CD4-positive, alpha-beta memory T cell (primary cell): ENCODE measurements around the gene CDC42. TPM values are rescaled to one million over a fixed set of nuclear protein-coding genes. Genes with fewer than 3 reads are reported as not detected.
A peak's percentile ranks its signal among the peaks of the same experiment; 100 is the strongest.

ENCODE experiments used
- CTCF ChIA-PET: fragments of 350-600 bp; sonication (Branson Sonifier 250); formaldehyde crosslinking; loops from one replicate; lab custom pipeline; 2021; ENCODE audit warnings: inconsistent platforms; ENCODE audit not compliant: partially characterized antibody; lab: Charles Lee
- POLR2A ChIA-PET: fragments of 350-600 bp; sonication (Branson Sonifier 250); formaldehyde crosslinking; loops from one replicate; lab custom pipeline; 2021; ENCODE audit not compliant: partially characterized antibody; lab: Charles Lee
- DNase-seq, 5 donors: peaks; one replicate each; pipeline versions ENCODE4 v3.0.0 to v3.0.0-alpha.2; 2020 to 2022; ENCODE audit warnings: mixed read lengths in 1 of 5
- H3K27ac ChIP-seq: one replicate; pipeline ENCODE4 v1.7.0; 2013; ENCODE audit warnings: low read depth, low read length
- H3K27me3 ChIP-seq: 2 replicates; pipeline ENCODE4 v1.7.0; 2013; ENCODE audit warnings: mild to moderate bottlenecking, low read length, moderate library complexity; ENCODE audit not compliant: insufficient read depth
- H3K36me3 ChIP-seq: 2 replicates; pipeline ENCODE4 v1.7.0; 2013; ENCODE audit warnings: mild to moderate bottlenecking, low read length, moderate library complexity; ENCODE audit not compliant: insufficient read depth
- H3K4me1 ChIP-seq: 2 replicates; pipeline ENCODE4 v1.7.0; 2013; ENCODE audit warnings: mild to moderate bottlenecking, low read length, moderate library complexity; ENCODE audit not compliant: insufficient read depth
- H3K4me3 ChIP-seq, 2 donors: one replicate each; pipeline ENCODE4 v1.7.0; 2013; ENCODE audit warnings: low read length in 2 of 2, mild to moderate bottlenecking in 1 of 2
- H3K9me3 ChIP-seq, 2 donors: one replicate each; pipeline ENCODE4 v1.7.0; 2013; ENCODE audit warnings: low read length in 2 of 2, control low read depth in 1 of 2; ENCODE audit not compliant: control insufficient read depth in 1 of 2
- H3K27ac Mint-ChIP-seq, 7 donors: one replicate each; pipeline ENCODE4 v1.8.0; 2020 to 2021; ENCODE audit warnings: mixed read lengths in 7 of 7, mild to moderate bottlenecking in 6 of 7, inconsistent platforms in 3 of 7, moderate library complexity in 3 of 7
- H3K27me3 Mint-ChIP-seq, 2 donors: one replicate each; pipeline ENCODE4 v1.8.0; 2020 to 2021; ENCODE audit warnings: mixed read lengths in 2 of 2
- H3K36me3 Mint-ChIP-seq, 2 donors: one replicate each; pipeline ENCODE4 v1.8.0; 2020 to 2021; ENCODE audit warnings: mixed read lengths in 2 of 2, inconsistent platforms in 1 of 2, mild to moderate bottlenecking in 1 of 2
- H3K4me1 Mint-ChIP-seq, 4 donors: one replicate each; pipeline ENCODE4 v1.8.0; 2020 to 2021; ENCODE audit warnings: mixed read lengths in 4 of 4, mild to moderate bottlenecking in 1 of 4
- H3K4me3 Mint-ChIP-seq, 8 donors: one replicate each; pipeline ENCODE4 v1.8.0; 2020 to 2021; ENCODE audit warnings: mixed read lengths in 8 of 8, mild to moderate bottlenecking in 7 of 8, moderate library complexity in 6 of 8, inconsistent platforms in 3 of 8
- H3K9me3 Mint-ChIP-seq, 8 donors: one replicate each; pipeline ENCODE4 v1.8.0; 2020 to 2021; ENCODE audit warnings: mixed read lengths in 8 of 8, mild to moderate bottlenecking in 5 of 8, inconsistent platforms in 3 of 8, moderate library complexity in 1 of 8
- intact Hi-C: fragments of 100-400 bp; cut with micrococcal nuclease; formaldehyde crosslinking; loops from one replicate; pipeline ENCODE4 v1.15.1; 2023
- polyA plus RNA-seq, 2 donors: library from polyadenylated mRNA; unstranded; fragments of 300-500 nt; fragmentation: Illumina TruSeq; gene quantifications; one replicate each; pipeline ENCODE4 v1.2.3, GENCODE V29; 2021
- total RNA-seq, 2 experiments: library from RNA; stranded (reverse); gene quantifications; one replicate each; pipeline ENCODE4 v1.2.3, GENCODE V29; 2021

The CDC42 gene
- total and polyA plus RNA-seq, 4 experiments from 2014 or later: 159 to 320 (median 198) TPM

DNA sequence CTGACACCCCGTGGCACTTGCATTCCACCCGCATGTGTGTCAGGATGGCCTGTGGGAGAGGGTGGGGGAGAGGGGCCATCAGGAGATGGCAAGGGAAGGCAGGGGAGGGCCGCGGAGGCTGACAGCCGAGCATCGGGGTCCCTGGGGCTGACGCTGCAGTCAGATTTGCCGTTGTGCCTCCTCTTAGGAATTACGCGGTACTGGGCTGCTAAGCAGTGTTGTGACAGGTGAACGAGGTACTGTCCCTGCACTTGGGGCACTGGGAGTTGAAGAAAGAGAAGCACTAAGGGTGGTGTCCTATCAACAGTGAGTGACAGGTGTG, 67.9 kb downstream of the CDC42 start:
- Mint-ChIP-seq H3K9me3 (peaks cover 0 to 2% (median 0%) of the 10 kb centered on the region in 8 donors), H3K4me3 (no peak overlapping the region), H3K4me1 (peaks cover 3 to 11% (median 10%) of the 10 kb centered on the region in 4 donors), H3K27me3 (no peaks in the 10 kb centered on the region), H3K36me3 (peaks cover 15 to 27% of the 10 kb centered on the region in 2 donors), H3K27ac (peak overlapping the region in 1 of 7 donors; percentile 77)
- Histone ChIP-seq H3K9me3 (no peaks in the 10 kb centered on the region), H3K4me3 (no peak overlapping the region), H3K4me1 (no peaks in the 10 kb centered on the region), H3K27ac (no peak overlapping the region), H3K36me3 (peaks cover 9% of the 10 kb centered on the region), H3K27me3 (no peaks in the 10 kb centered on the region)
- POLR2A ChIA-PET: no interaction called here
- CTCF ChIA-PET: no interaction called here
- intact Hi-C loops: no loop called here
- DNase-seq: no peak

DNA sequence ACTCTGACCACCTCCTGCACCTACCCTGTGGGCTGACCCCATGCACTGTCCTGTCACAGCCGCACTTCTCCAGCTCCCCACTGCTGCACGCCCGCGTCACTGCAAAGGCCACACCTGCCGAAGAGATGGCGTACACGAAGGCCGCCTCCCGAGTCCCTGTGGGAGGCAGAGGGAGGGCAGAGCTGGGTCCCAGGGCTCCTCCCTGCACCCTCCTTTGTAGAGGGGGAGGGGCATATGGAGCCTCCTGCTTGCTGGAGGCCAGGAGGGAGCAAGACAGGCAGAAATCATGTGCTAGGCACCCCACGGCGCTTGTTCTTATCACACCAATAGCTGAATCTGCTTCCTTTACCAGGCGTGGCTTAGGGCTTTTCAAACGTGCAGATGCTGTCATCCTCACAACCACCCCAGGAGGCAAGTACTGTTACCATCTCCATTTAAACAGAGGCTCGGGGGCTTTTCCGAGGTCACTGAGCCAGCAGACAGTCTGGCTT, 69.0 kb downstream of the CDC42 start:
- Mint-ChIP-seq H3K4me3 (no peak overlapping the region), H3K27ac (no peak overlapping the region), H3K9me3 (peaks cover 0 to 2% (median 0%) of the 10 kb centered on the region in 8 donors), H3K27me3 (no peaks in the 10 kb centered on the region), H3K36me3 (peaks cover 9 to 21% of the 10 kb centered on the region in 2 donors), H3K4me1 (peaks cover 0 to 9% (median 6%) of the 10 kb centered on the region in 4 donors)
- Histone ChIP-seq H3K4me3 (no peak overlapping the region), H3K36me3 (peaks cover 9% of the 10 kb centered on the region), H3K9me3 (no peaks in the 10 kb centered on the region), H3K27ac (no peak overlapping the region), H3K4me1 (no peaks in the 10 kb centered on the region), H3K27me3 (no peaks in the 10 kb centered on the region)
- intact Hi-C loops: no loop called here
- POLR2A ChIA-PET: interaction anchor here (0.7 kb wide), 1 partner anchor 10 kb away, joined by 3 read pairs; no protein-coding TSS in a partner anchor
- CTCF ChIA-PET: interaction anchor here (0.6 kb wide), 1 partner anchor 521 kb away, joined by 3 read pairs; no protein-coding TSS in a partner anchor
- no peak for DNase-seq

DNA sequence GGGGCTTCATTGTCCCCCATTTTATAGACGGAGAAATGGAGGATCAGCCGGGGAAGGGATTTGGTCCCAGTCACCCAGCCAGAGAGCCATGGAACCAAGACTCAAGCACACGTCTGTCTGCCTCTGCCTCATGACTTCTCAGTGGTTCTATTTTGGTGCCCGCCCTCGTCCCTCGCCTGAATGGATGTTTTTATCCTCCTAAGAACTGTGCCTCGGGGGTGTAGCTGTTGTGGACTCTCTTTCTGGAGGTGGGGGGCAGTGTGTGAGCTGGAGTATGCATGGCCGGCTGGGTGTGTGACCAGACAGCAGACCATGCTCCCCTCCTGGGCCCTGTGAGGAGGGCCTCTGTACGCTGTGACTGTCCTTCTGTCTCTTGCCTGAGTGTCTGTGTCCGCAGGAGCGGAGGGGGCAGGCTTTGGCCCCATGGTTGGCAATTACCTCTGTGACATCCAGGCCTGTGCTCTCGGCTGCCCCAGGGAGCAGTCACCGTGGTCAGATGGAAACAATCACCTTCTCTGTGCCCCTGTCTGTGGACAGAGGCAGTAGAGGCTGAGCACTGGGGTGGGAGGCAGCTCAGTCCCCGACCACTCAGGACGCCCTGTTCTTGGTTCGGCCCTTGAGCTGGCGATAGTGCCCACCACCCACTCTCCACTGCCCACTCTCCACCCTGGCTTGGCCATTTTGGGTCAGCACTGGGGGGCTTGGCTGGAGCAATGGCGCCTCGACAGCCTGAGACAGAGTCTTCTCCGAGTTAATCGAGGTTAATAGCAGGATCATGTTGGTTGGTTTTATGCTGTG, 70.0 kb downstream of the CDC42 start:
- CTCF ChIA-PET: interaction anchor here (0.6 kb wide), 1 partner anchor 522 kb away, joined by 3 read pairs; no protein-coding TSS in a partner anchor
- Mint-ChIP-seq H3K36me3 (peaks cover 8 to 17% of the 10 kb centered on the region in 2 donors), H3K4me3 (peak overlapping the region in 1 of 8 donors; percentile 6), H3K27me3 (no peaks in the 10 kb centered on the region), H3K9me3 (peaks cover 0 to 2% (median 0%) of the 10 kb centered on the region in 8 donors), H3K27ac (peak overlapping the region in 2 of 7 donors; percentile 6 to 41), H3K4me1 (peaks cover 0 to 9% (median 5%) of the 10 kb centered on the region in 4 donors)
- DNase-seq: no peak
- Histone ChIP-seq H3K4me3 (no peak overlapping the region), H3K27ac (no peak overlapping the region), H3K27me3 (no peaks in the 10 kb centered on the region), H3K36me3 (peaks cover 8% of the 10 kb centered on the region), H3K4me1 (no peaks in the 10 kb centered on the region), H3K9me3 (no peaks in the 10 kb centered on the region)
- POLR2A ChIA-PET: interaction anchor here (1.7 kb wide), 1 partner anchor 9 kb away, joined by 4 read pairs; no protein-coding TSS in a partner anchor
- intact Hi-C loops: no loop called here

GRCh38 chr1:22123071-22123390, 70.5 kb downstream of the CDC42 start:
- intact Hi-C loops: no loop called here
- no peak overlapping the region for H3K27ac Mint-ChIP-seq
- H3K36me3 Mint-ChIP-seq: peaks cover 8 to 14% of the 10 kb centered on the region in 2 donors
- ChIA-PET POLR2A (interaction anchor here (1.7 kb wide), 1 partner anchor 9 kb away, joined by 4 read pairs; no protein-coding TSS in a partner anchor), CTCF (no interaction called here)
- H3K27me3 ChIP-seq: no peaks in the 10 kb centered on the region
- H3K4me1 ChIP-seq: no peaks in the 10 kb centered on the region
- H3K4me1 Mint-ChIP-seq: peaks cover 0 to 9% (median 5%) of the 10 kb centered on the region in 4 donors
- no peak overlapping the region for H3K27ac ChIP-seq
- H3K4me3 Mint-ChIP-seq: no peak overlapping the region
- no peaks in the 10 kb centered on the region for H3K9me3 Mint-ChIP-seq
- no peaks in the 10 kb centered on the region for H3K27me3 Mint-ChIP-seq
- no peaks in the 10 kb centered on the region for H3K9me3 ChIP-seq
- no peak for DNase-seq
- H3K4me3 ChIP-seq: no peak overlapping the region
- H3K36me3 ChIP-seq: peaks cover 3% of the 10 kb centered on the region

- H3K36me3 Mint-ChIP-seq: peaks cover 5 to 10% of the 10 kb centered on the region in 2 donors
- no peaks in the 10 kb centered on the region for H3K27me3 Mint-ChIP-seq
- ChIA-PET POLR2A (interaction anchor here (1.7 kb wide), 1 partner anchor 10 kb away, joined by 4 read pairs; no protein-coding TSS in a partner anchor), CTCF (interaction anchor here (0.6 kb wide), 1 partner anchor 102 kb away, joined by 3 read pairs; no protein-coding TSS in a partner anchor)
- Histone ChIP-seq H3K9me3 (no peaks in the 10 kb centered on the region), H3K4me1 (no peaks in the 10 kb centered on the region), H3K4me3 (no peak overlapping the region), H3K36me3 (no peaks in the 10 kb centered on the region), H3K27me3 (no peaks in the 10 kb centered on the region), H3K27ac (no peak overlapping the region)
- H3K9me3 Mint-ChIP-seq: no peaks in the 10 kb centered on the region
- H3K4me3 Mint-ChIP-seq: no peak overlapping the region
- no peak for DNase-seq
- peak overlapping the region in 1 of 7 donors; percentile 88 for H3K27ac Mint-ChIP-seq
- intact Hi-C loops: no loop called here
- H3K4me1 Mint-ChIP-seq: peaks cover 0 to 9% (median 5%) of the 10 kb centered on the region in 4 donors
These were observed 71.4 kb downstream of the CDC42 start for GRCh38 chr1:22123901-22124404.

DNA sequence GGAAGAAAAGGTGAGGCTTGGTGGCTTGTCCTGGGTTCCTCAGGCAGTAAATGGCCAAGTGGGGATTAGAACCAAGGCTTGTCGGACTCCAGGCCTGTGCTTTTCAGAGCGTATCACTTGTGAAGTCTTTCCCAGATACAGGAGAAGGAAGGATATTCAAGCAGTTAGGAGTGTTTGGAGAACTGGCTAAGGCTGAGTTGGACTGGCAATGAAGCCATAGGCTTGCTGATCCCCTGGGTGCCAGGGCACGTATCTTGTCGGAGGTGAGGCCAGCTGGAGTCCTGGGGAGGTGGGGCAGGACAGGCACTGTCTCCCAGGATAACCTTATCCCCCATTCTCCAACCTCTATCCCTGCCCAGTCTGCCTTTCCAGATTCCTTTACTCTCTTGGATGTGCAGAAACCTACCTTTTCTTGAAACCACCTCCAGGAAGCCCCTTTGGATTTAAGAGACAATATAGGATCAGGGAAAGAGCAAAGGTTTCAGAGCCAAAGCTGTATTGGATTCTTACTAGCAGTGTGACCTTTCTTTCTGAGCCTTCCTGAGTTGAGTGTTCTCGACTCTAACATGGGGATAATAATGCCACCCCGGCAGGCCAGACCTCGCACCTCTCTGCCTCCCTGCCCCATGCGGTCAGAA, 72.2 kb downstream of the CDC42 start:
- H3K27me3 Mint-ChIP-seq: no peaks in the 10 kb centered on the region
- POLR2A ChIA-PET: no interaction called here
- no peak overlapping the region for H3K4me3 Mint-ChIP-seq
- Histone ChIP-seq H3K27me3 (no peaks in the 10 kb centered on the region), H3K36me3 (no peaks in the 10 kb centered on the region), H3K9me3 (no peaks in the 10 kb centered on the region), H3K27ac (no peak overlapping the region), H3K4me1 (no peaks in the 10 kb centered on the region), H3K4me3 (no peak overlapping the region)
- CTCF ChIA-PET: no interaction called here
- H3K36me3 Mint-ChIP-seq: peaks cover under 1 to 3% of the 10 kb centered on the region in 2 donors
- intact Hi-C loops: no loop called here
- H3K27ac Mint-ChIP-seq: peak overlapping the region in 2 of 7 donors; percentile 25 to 88
- H3K4me1 Mint-ChIP-seq: peaks cover 0 to 9% (median 4%) of the 10 kb centered on the region in 4 donors
- DNase-seq: no peak
- H3K9me3 Mint-ChIP-seq: no peaks in the 10 kb centered on the region

- intact Hi-C loops: no loop called here
- Mint-ChIP-seq H3K4me3 (no peak overlapping the region), H3K36me3 (no peaks in the 10 kb centered on the region), H3K27ac (peak overlapping the region in 3 of 7 donors; percentile 22 to 42 (median 23)), H3K27me3 (no peaks in the 10 kb centered on the region), H3K4me1 (peaks cover 0 to 6% (median 1%) of the 10 kb centered on the region in 4 donors), H3K9me3 (no peaks in the 10 kb centered on the region)
- H3K4me1 ChIP-seq: no peaks in the 10 kb centered on the region
- POLR2A ChIA-PET: no interaction called here
- no peak for DNase-seq
- no peak overlapping the region for H3K4me3 ChIP-seq
- H3K36me3 ChIP-seq: no peaks in the 10 kb centered on the region
- no peaks in the 10 kb centered on the region for H3K27me3 ChIP-seq
- CTCF ChIA-PET: no interaction called here
- H3K27ac ChIP-seq: no peak overlapping the region
- no peaks in the 10 kb centered on the region for H3K9me3 ChIP-seq
These were observed 74.0 kb downstream of the CDC42 start for GRCh38 chr1:22126531-22126930.
